ENCODE measurements around the gene HPSE2. TPM values are rescaled to one million over a fixed set of nuclear protein-coding genes. Genes with fewer than 3 reads are reported as not detected.

Gene HPSE2
- total RNA-seq, 1 experiment from 2014 or later = not detected

GRCh38 chr10:98609265-98609664 lies 626.4 kb downstream of the HPSE2 start:
- BruUV-seq (replicated peaks) = no TSS peak
- no peaks in the 10 kb centered on the region for H3K27me3 ChIP-seq (replicated peaks; ENCODE audit: control insufficient read depth, insufficient read depth, low read length)
- Mint-ChIP-seq H3K27ac (ENCODE audit: unreplicated experiment) (no peak overlapping the region), H3K4me3 (ENCODE audit: unreplicated experiment) (no peak overlapping the region), H3K4me1 (ENCODE audit: low read depth, unreplicated experiment) (no peaks in the 10 kb centered on the region), H3K27me3 (ENCODE audit: insufficient read depth, unreplicated experiment) (peaks cover 19% of the 10 kb centered on the region), H3K36me3 (ENCODE audit: insufficient read depth, unreplicated experiment) (no peaks in the 10 kb centered on the region), H3K9me3 (ENCODE audit: unreplicated experiment) (no peaks in the 10 kb centered on the region)
- no peak overlapping the region for H3K4me3 ChIP-seq (ENCODE audit: low read depth, low read length)
- intact Hi-C loops (cut with micrococcal nuclease; ENCODE audit: unreplicated experiment) = no loop called here
- H3K36me3 ChIP-seq (ENCODE audit: control insufficient read depth, insufficient read depth, low read length) = no peaks in the 10 kb centered on the region
- no peak for TF ChIP-seq CTCF (IDR thresholded peaks at IDR 0.05; ENCODE audit: insufficient read depth in 1 of 2, low read depth in 1 of 2, low read length in 1 of 2, severe bottlenecking in 1 of 2, unreplicated experiment in 1 of 2)
- H3K4me1 ChIP-seq = no peaks in the 10 kb centered on the region
- POLR2A ChIA-PET = no interaction called here
- CTCF ChIA-PET = no interaction called here
- no peaks in the 10 kb centered on the region for H3K9me3 ChIP-seq
- no peak for DNase-seq

DNA sequence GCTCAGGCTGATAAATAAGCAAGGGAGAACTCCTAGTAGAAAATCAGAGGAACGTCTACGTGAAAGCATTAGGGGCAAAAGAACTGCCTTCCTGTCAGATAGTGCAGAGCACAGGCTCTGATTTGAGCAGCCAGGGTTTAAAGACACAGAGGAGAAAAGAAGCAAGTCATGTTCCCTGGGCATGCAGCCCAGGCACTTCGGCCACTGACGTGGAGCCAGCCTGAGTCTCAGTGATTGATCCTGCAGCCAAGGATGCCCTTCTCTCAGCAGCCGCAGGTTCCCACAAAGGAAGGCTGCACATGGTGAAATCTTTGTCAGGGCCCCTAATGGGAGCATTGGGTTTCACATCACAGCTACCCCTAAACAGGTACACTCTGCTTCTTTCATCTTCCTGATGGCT lies 627.2 kb downstream of the HPSE2 start:
- BruUV-seq (replicated peaks) = no TSS peak
- Mint-ChIP-seq H3K27me3 (ENCODE audit: insufficient read depth, unreplicated experiment) (peaks cover 22% of the 10 kb centered on the region), H3K4me3 (ENCODE audit: unreplicated experiment) (no peak overlapping the region), H3K27ac (ENCODE audit: unreplicated experiment) (no peak overlapping the region), H3K9me3 (ENCODE audit: unreplicated experiment) (no peaks in the 10 kb centered on the region), H3K36me3 (ENCODE audit: insufficient read depth, unreplicated experiment) (no peaks in the 10 kb centered on the region), H3K4me1 (ENCODE audit: low read depth, unreplicated experiment) (no peaks in the 10 kb centered on the region)
- Histone ChIP-seq H3K36me3 (ENCODE audit: control insufficient read depth, insufficient read depth, low read length) (no peaks in the 10 kb centered on the region), H3K9me3 (no peaks in the 10 kb centered on the region), H3K4me3 (ENCODE audit: low read depth, low read length) (no peak overlapping the region), H3K4me1 (no peaks in the 10 kb centered on the region), H3K27me3 (replicated peaks; ENCODE audit: control insufficient read depth, insufficient read depth, low read length) (no peaks in the 10 kb centered on the region)
- TF ChIP-seq CTCF (IDR thresholded peaks at IDR 0.05; ENCODE audit: insufficient read depth in 1 of 2, low read depth in 1 of 2, low read length in 1 of 2, severe bottlenecking in 1 of 2, unreplicated experiment in 1 of 2) = no peak
- DNase-seq = no peak
- intact Hi-C loops (cut with micrococcal nuclease; ENCODE audit: unreplicated experiment) = no loop called here
- CTCF ChIA-PET = no interaction called here
- POLR2A ChIA-PET = no interaction called here

DNA sequence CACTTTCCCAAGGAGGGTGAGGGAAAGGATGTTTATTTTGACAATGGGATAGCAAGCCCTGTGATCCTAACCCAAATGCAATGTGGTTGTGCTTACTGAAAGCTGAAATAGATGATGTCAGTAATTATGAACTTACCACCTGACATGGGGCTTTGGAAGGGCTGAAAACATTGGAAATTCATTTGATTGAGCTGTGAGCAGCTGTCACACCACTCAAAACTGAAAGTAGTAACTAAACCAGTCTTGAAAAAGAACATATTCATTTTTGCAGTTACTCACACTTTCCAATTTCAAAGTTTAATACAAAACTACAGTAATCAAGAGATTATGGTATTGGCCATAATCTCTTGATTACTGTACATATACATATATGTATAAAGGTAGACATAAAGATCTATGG lies 633.4 kb downstream of the HPSE2 start:
- peaks cover 18% of the 10 kb centered on the region for H3K27me3 Mint-ChIP-seq (ENCODE audit: insufficient read depth, unreplicated experiment)
- POLR2A ChIA-PET = no interaction called here
- intact Hi-C loops (cut with micrococcal nuclease; ENCODE audit: unreplicated experiment) = no loop called here
- Histone ChIP-seq H3K36me3 (ENCODE audit: control insufficient read depth, insufficient read depth, low read length) (no peaks in the 10 kb centered on the region), H3K4me1 (no peaks in the 10 kb centered on the region), H3K9me3 (no peaks in the 10 kb centered on the region), H3K27me3 (replicated peaks; ENCODE audit: control insufficient read depth, insufficient read depth, low read length) (no peaks in the 10 kb centered on the region), H3K4me3 (ENCODE audit: low read depth, low read length) (no peak overlapping the region)
- CTCF ChIA-PET = no interaction called here
- no peaks in the 10 kb centered on the region for H3K4me1 Mint-ChIP-seq (ENCODE audit: low read depth, unreplicated experiment)
- H3K27ac Mint-ChIP-seq (ENCODE audit: unreplicated experiment) = no peak overlapping the region
- no TSS peak for BruUV-seq (replicated peaks)
- no peaks in the 10 kb centered on the region for H3K9me3 Mint-ChIP-seq (ENCODE audit: unreplicated experiment)
- H3K36me3 Mint-ChIP-seq (ENCODE audit: insufficient read depth, unreplicated experiment) = no peaks in the 10 kb centered on the region
- H3K4me3 Mint-ChIP-seq (ENCODE audit: unreplicated experiment) = no peak overlapping the region
- no peak for TF ChIP-seq CTCF (IDR thresholded peaks at IDR 0.05; ENCODE audit: insufficient read depth in 1 of 2, low read depth in 1 of 2, low read length in 1 of 2, severe bottlenecking in 1 of 2, unreplicated experiment in 1 of 2)
- no peak for DNase-seq

Data from Caco-2 (cell line).